Stimulated activated naive CD8-positive, alpha-beta T cell treated with anti-CD3 and anti-CD28 coated beads, Interleukin-15, amount 100 ng/mL, for 72 hours (primary cell): ENCODE results near the gene SLC51B.
"Not testable (repeated sequence)": the region's sequence is repeated elsewhere in the genome, so short reads cannot be mapped to it uniquely, and the experiment has no call there.

Experiments
- ATAC-seq: fragments of 150-1000 bp; cut with Tn5 transposase; 2 replicates; pipeline ENCODE4 v1.10.0; 2021; ENCODE audit warnings: mild to moderate bottlenecking, moderate library complexity
- DNase-seq, 2 donors: peaks; one replicate each; pipeline ENCODE4 v3.0.0; 2021 to 2022
- H3K27ac Mint-ChIP-seq, 2 donors: one replicate each; pipeline ENCODE4 v1.8.0; 2022; ENCODE audit warnings: mild to moderate bottlenecking in 2 of 2, mixed read lengths in 2 of 2, moderate library complexity in 2 of 2
- H3K27me3 Mint-ChIP-seq: one replicate; pipeline ENCODE4 v1.8.0; 2022; ENCODE audit warnings: mixed read lengths
- H3K4me1 Mint-ChIP-seq: one replicate; pipeline ENCODE4 v1.8.0; 2022; ENCODE audit warnings: mild to moderate bottlenecking, mixed read lengths
- H3K4me3 Mint-ChIP-seq, 2 donors: one replicate each; pipeline ENCODE4 v1.8.0; 2022; ENCODE audit warnings: mild to moderate bottlenecking in 2 of 2, mixed read lengths in 2 of 2, moderate library complexity in 1 of 2
- H3K9me3 Mint-ChIP-seq, 2 donors: one replicate each; pipeline ENCODE4 v1.8.0; 2022; ENCODE audit warnings: mixed read lengths in 2 of 2

SLC51B gene

GRCh38 chr15:65044724-65045481 lies at the start of gene SLC51B:
Gene SLC51B (plus strand): TSS chr15:65045387. CDS start chr15:65050005, 4,618 bp downstream.
- Mint-ChIP-seq H3K27ac (no peak within 1 kb of the TSS), H3K27me3 (no peaks in the 10 kb centered on the region), H3K4me3 (no peak within 1 kb of the TSS), H3K4me1 (peaks cover 10% of the 10 kb centered on the region), H3K9me3 (no peaks in the 10 kb centered on the region)
- ATAC-seq = no peak
- no peak for DNase-seq

- Mint-ChIP-seq H3K4me3 (no peak overlapping the region), H3K9me3 (no peaks in the 10 kb centered on the region), H3K4me1 (peaks cover 7% of the 10 kb centered on the region), H3K27me3 (no peaks in the 10 kb centered on the region), H3K27ac (no peak overlapping the region)
- DNase-seq (no peak), ATAC-seq (no peak)
Measured at GRCh38 chr15:64997066-64997465, 48.1 kb upstream of the SLC51B start.

GRCh38 chr15:64997745-64998375 lies 47.3 kb upstream of the SLC51B start:
- ATAC-seq (no peak), DNase-seq (no peak)
- Mint-ChIP-seq H3K9me3 (no peaks in the 10 kb centered on the region), H3K27ac (no peak overlapping the region), H3K27me3 (no peaks in the 10 kb centered on the region), H3K4me1 (peaks cover 5% of the 10 kb centered on the region), H3K4me3 (no peak overlapping the region)

- no peak for DNase-seq
- Mint-ChIP-seq H3K27ac (peak overlapping the region in 1 of 2 donors; percentile 71), H3K4me1 (no peaks in the 10 kb centered on the region), H3K4me3 (no peak overlapping the region), H3K27me3 (no peaks in the 10 kb centered on the region), H3K9me3 (no peaks in the 10 kb centered on the region)
- ATAC-seq = no peak
Measured at GRCh38 chr15:65004993-65005392, 40.2 kb upstream of the SLC51B start.

- no peaks in the 10 kb centered on the region for H3K9me3 Mint-ChIP-seq
- H3K27me3 Mint-ChIP-seq = no peaks in the 10 kb centered on the region
Measured at GRCh38 chr15:65006876-65007275, 38.3 kb upstream of the SLC51B start.

GRCh38 chr15:65008983-65009382 lies 36.2 kb upstream of the SLC51B start:
- Mint-ChIP-seq H3K4me1 (no peaks in the 10 kb centered on the region), H3K4me3 (no peak overlapping the region), H3K27ac (no peak overlapping the region), H3K27me3 (no peaks in the 10 kb centered on the region), H3K9me3 (no peaks in the 10 kb centered on the region)
- ATAC-seq (no peak), DNase-seq (no peak)

More at GRCh38 chr15:65006876-65007275, 38.3 kb upstream of the SLC51B start:
- H3K4me1 Mint-ChIP-seq = no peaks in the 10 kb centered on the region
- no peak overlapping the region for H3K4me3 Mint-ChIP-seq
- peak overlapping the region in 1 of 2 donors; percentile 63 for H3K27ac Mint-ChIP-seq
- no peak for DNase-seq
- ATAC-seq = no peak

GRCh38 chr15:65011198-65011597 lies 34.0 kb upstream of the SLC51B start:
- H3K4me1 Mint-ChIP-seq, H3K27me3 Mint-ChIP-seq, H3K9me3 Mint-ChIP-seq, DNase-seq, ATAC-seq, H3K4me3 Mint-ChIP-seq, H3K27ac Mint-ChIP-seq: not testable (repeated sequence)

GRCh38 chr15:65020419-65020818 lies 24.8 kb upstream of the SLC51B start:
- no peaks in the 10 kb centered on the region for H3K27me3 Mint-ChIP-seq
- H3K27ac Mint-ChIP-seq = no peak overlapping the region
- peak; percentile 60 for ATAC-seq
- no peaks in the 10 kb centered on the region for H3K9me3 Mint-ChIP-seq
- no peak overlapping the region for H3K4me3 Mint-ChIP-seq
- DNase-seq = no peak
- H3K4me1 Mint-ChIP-seq = peaks cover 6% of the 10 kb centered on the region

- Mint-ChIP-seq H3K4me3 (no peak overlapping the region), H3K27ac (no peak overlapping the region), H3K9me3 (no peaks in the 10 kb centered on the region), H3K27me3 (no peaks in the 10 kb centered on the region), H3K4me1 (peaks cover 6% of the 10 kb centered on the region)
- ATAC-seq = no peak
- DNase-seq = no peak
Measured at GRCh38 chr15:65021488-65021887, 23.7 kb upstream of the SLC51B start.

GRCh38 chr15:65026756-65027155 lies 18.4 kb upstream of the SLC51B start:
- no peak overlapping the region for H3K27ac Mint-ChIP-seq
- no peak overlapping the region for H3K4me3 Mint-ChIP-seq
- DNase-seq = no peak
- H3K4me1 Mint-ChIP-seq = peaks cover 11% of the 10 kb centered on the region
- ATAC-seq = no peak
- H3K27me3 Mint-ChIP-seq = peaks cover 10% of the 10 kb centered on the region
- H3K9me3 Mint-ChIP-seq = no peaks in the 10 kb centered on the region

- DNase-seq (no peak), ATAC-seq (no peak)
- Mint-ChIP-seq H3K9me3 (no peaks in the 10 kb centered on the region), H3K27ac (no peak overlapping the region), H3K4me3 (peak overlapping the region; percentile 85 to 88), H3K4me1 (peaks cover 11% of the 10 kb centered on the region), H3K27me3 (peaks cover 19% of the 10 kb centered on the region)
Measured at GRCh38 chr15:65027593-65027992, 17.6 kb upstream of the SLC51B start.

- Mint-ChIP-seq H3K4me3 (peak overlapping the region; percentile 85 to 88), H3K27ac (peak overlapping the region; percentile 67 to 84), H3K4me1 (peaks cover 15% of the 10 kb centered on the region), H3K9me3 (no peaks in the 10 kb centered on the region), H3K27me3 (peaks cover 26% of the 10 kb centered on the region)
- DNase-seq = no peak
- ATAC-seq = no peak
Measured at GRCh38 chr15:65028338-65028737, 16.8 kb upstream of the SLC51B start.

GRCh38 chr15:65028921-65029735 lies 16.1 kb upstream of the SLC51B start, which contains the start of gene MTFMT:
Gene MTFMT (minus strand): TSS chr15:65029639. CDS start chr15:65029613, 26 bp downstream.
- H3K27me3 Mint-ChIP-seq = peaks cover 28% of the 10 kb centered on the region
- H3K4me3 Mint-ChIP-seq = peak within 1 kb of the TSS; percentile 85 to 88
- no peaks in the 10 kb centered on the region for H3K9me3 Mint-ChIP-seq
- DNase-seq (peak; percentile 86), ATAC-seq (peak; percentile 93)
- peaks cover 19% of the 10 kb centered on the region for H3K4me1 Mint-ChIP-seq
- peak within 1 kb of the TSS; percentile 67 to 84 for H3K27ac Mint-ChIP-seq

GRCh38 chr15:65029736-65030208 lies 15.4 kb upstream of the SLC51B start:
- no peak for DNase-seq
- H3K4me1 Mint-ChIP-seq = peaks cover 19% of the 10 kb centered on the region
- H3K27me3 Mint-ChIP-seq = peaks cover 28% of the 10 kb centered on the region
- H3K9me3 Mint-ChIP-seq = no peaks in the 10 kb centered on the region
- no peak overlapping the region for H3K27ac Mint-ChIP-seq
- no peak for ATAC-seq
- peak overlapping the region in 1 of 2 donors; percentile 46 for H3K4me3 Mint-ChIP-seq

- H3K4me3 Mint-ChIP-seq = peak overlapping the region; percentile 29 to 36
- no peak overlapping the region for H3K27ac Mint-ChIP-seq
Measured at GRCh38 chr15:65032801-65033537, 12.2 kb upstream of the SLC51B start.

More at GRCh38 chr15:65032801-65033537, 12.2 kb upstream of the SLC51B start:
- ATAC-seq (peak; percentile 67), DNase-seq (peak; percentile 39 to 49)
- Mint-ChIP-seq H3K4me1 (peaks cover 15% of the 10 kb centered on the region), H3K9me3 (no peaks in the 10 kb centered on the region), H3K27me3 (peaks cover 28% of the 10 kb centered on the region)
